SU-DHL-6 (cell line): Measurements from ENCODE around the gene MUC20.

Source experiments
- H2AFZ ChIP-seq: fragments of 200-600 bp; sonication (generic); 2 replicates; pipeline ENCODE4 v1.6.1; 2014; ENCODE audit warnings: low read depth, mild to moderate bottlenecking, moderate library complexity, mixed read lengths, antibody characterized with exemption, low read length; ENCODE audit not compliant: severe bottlenecking
- H3F3A ChIP-seq: fragments of 200-600 bp; shearing (Covaris generic); 2 replicates; pipeline ENCODE4 v1.6.0; 2016; ENCODE audit warnings: antibody characterized with exemption, mild to moderate bottlenecking; ENCODE audit not compliant: insufficient read depth
- H3K27ac ChIP-seq: fragments of 200-600 bp; sonication (generic); 2 replicates; pipeline ENCODE4 v1.5.1; 2016; ENCODE audit warnings: low read depth, mild to moderate bottlenecking, low read length, moderate library complexity, mixed read lengths
- H3K27me3 ChIP-seq: fragments of 200-600 bp; sonication (generic), shearing (Covaris generic); 2 replicates; pipeline ENCODE4 v1.6.0; 2014; ENCODE audit warnings: mild to moderate bottlenecking, low read length
- H3K36me3 ChIP-seq: fragments of 200-600 bp; sonication (generic); 2 replicates; pipeline ENCODE4 v1.6.1; 2014; ENCODE audit warnings: mild to moderate bottlenecking, low read length, mixed read lengths
- H3K4me2 ChIP-seq: fragments of 300-600, 200-600 bp; shearing (Covaris generic), sonication (generic); 2 replicates; pipeline ENCODE4 v1.6.0; 2014; ENCODE audit warnings: low read length, low read depth, mild to moderate bottlenecking; ENCODE audit not compliant: poor library complexity, severe bottlenecking
- H3K4me3 ChIP-seq: fragments of 200-600 bp; sonication (generic); 2 replicates; pipeline ENCODE4 v1.5.1; 2014; ENCODE audit warnings: antibody characterized with exemption, low read length, mild to moderate bottlenecking, mixed read lengths; ENCODE audit not compliant: insufficient read depth, poor library complexity, severe bottlenecking
- H3K79me2 ChIP-seq: fragments of 200-600 bp; sonication (generic); 2 replicates; pipeline ENCODE4 v1.6.1; 2014; ENCODE audit warnings: mild to moderate bottlenecking, low read length, moderate library complexity; ENCODE audit not compliant: insufficient read depth
- H3K9ac ChIP-seq: fragments of 200-600 bp; sonication (generic); 2 replicates; pipeline ENCODE4 v1.7.0; 2014; ENCODE audit warnings: mild to moderate bottlenecking, low read length
- H3K9me2 ChIP-seq: fragments of 200-600 bp; sonication (generic); replicated peaks from 2 replicates; pipeline ENCODE4 v1.6.1; 2014; ENCODE audit warnings: low read length; ENCODE audit not compliant: insufficient read depth
- H3K9me3 ChIP-seq: fragments of 200-600 bp; sonication (generic); 2 replicates; pipeline ENCODE4 v1.6.1; 2014; ENCODE audit warnings: low read length, mixed read lengths; ENCODE audit not compliant: insufficient read depth
- H4K20me1 ChIP-seq: fragments of 200-600 bp; sonication (generic); 2 replicates; pipeline ENCODE4 v1.6.1; 2014; ENCODE audit warnings: low read depth, mild to moderate bottlenecking, antibody characterized with exemption, low read length, moderate library complexity, mixed read lengths
- EZH2phosphoT487 ChIP-seq: fragments of 200-600 bp; sonication (generic), shearing (Covaris generic); conservative IDR thresholded peaks from 2 replicates; pipeline ENCODE4 v1.6.1; 2018; ENCODE audit warnings: mild to moderate bottlenecking, antibody characterized with exemption, low read length, moderate library complexity, mixed read lengths
- TF ChIP-seq, protein P1 (sequence below): fragments of 200-600 bp; sonication (generic); IDR thresholded peaks from one replicate; pipeline ENCODE4 v1.5.1; 2017; ENCODE audit warnings: antibody characterized with exemption, mild to moderate bottlenecking, low read length, moderate library complexity; ENCODE audit not compliant: insufficient read depth, poor library complexity, severe bottlenecking

Gene MUC20

DNA sequence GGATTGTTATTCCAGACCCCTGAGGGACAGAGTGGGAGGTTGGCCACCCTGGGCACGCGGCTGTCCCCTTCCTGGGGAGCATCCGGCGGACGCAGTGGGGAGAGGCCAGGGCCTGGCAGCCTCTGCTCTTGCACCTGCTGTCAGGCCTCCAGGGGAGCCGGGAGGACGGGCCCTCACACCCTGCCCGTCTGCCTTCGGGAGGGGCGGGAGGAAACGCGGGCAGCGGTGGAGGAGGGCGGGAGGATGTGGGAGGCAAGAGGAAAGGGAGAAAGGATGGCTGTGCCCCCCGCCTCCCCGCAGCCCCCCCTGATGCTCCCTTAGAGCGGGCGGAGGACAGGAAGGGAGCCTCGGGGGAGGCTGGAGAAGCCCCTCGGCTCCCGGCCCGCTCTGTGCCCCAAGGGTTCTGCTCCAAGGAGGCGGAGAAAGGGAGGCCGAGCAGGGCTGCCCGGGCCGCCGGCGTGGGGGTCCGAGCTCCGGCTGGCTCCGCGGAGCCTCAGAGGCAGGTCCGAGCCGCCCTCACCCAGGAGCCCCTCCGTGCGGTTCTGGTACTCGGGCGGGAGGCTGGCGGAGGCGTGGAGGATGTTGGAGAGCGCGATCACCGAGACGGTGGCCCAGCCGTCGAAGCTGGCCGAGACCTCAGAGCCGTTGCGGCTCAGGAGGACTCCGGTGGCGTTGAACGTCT, 40.9 kb downstream of the MUC20 start:
- Histone ChIP-seq H3K9ac (no peak overlapping the region), H3K9me3 (no peaks in the 10 kb centered on the region), H4K20me1 (no peaks in the 10 kb centered on the region), H3K27me3 (no peaks in the 10 kb centered on the region), H3K79me2 (no peaks in the 10 kb centered on the region), H3K9me2 (no peaks in the 10 kb centered on the region), H3K27ac (no peak overlapping the region), H3K4me2 (no peak overlapping the region), H3F3A (no peaks in the 10 kb centered on the region), H2AFZ (no peak overlapping the region), H3K36me3 (no peaks in the 10 kb centered on the region), H3K4me3 (no peak overlapping the region)
- no peak for TF ChIP-seq EZH2phosphoT487
- TF ChIP-seq, protein P1, sequence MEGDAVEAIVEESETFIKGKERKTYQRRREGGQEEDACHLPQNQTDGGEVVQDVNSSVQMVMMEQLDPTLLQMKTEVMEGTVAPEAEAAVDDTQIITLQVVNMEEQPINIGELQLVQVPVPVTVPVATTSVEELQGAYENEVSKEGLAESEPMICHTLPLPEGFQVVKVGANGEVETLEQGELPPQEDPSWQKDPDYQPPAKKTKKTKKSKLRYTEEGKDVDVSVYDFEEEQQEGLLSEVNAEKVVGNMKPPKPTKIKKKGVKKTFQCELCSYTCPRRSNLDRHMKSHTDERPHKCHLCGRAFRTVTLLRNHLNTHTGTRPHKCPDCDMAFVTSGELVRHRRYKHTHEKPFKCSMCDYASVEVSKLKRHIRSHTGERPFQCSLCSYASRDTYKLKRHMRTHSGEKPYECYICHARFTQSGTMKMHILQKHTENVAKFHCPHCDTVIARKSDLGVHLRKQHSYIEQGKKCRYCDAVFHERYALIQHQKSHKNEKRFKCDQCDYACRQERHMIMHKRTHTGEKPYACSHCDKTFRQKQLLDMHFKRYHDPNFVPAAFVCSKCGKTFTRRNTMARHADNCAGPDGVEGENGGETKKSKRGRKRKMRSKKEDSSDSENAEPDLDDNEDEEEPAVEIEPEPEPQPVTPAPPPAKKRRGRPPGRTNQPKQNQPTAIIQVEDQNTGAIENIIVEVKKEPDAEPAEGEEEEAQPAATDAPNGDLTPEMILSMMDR, result no peak

DNA sequence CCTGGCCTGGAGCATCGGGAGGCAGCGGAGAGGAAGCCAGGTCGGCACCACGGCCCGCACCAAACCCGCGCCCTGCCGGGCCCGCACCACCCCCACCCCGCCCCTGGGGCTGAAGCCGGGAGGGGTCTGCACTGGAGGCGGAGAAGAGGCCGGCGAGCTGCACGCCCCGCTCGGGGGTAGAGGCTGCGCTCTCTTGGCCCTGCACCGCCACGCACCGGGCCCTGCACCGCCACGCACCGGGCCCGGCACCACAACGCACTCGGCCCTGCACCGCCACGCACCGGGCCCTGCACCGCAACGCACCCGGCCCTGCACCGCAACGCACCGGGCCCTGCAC, 41.4 kb downstream of the MUC20 start:
- no peak for TF ChIP-seq EZH2phosphoT487
- TF ChIP-seq, protein P1, result no peak
- Histone ChIP-seq H3K9me2 (no peaks in the 10 kb centered on the region), H3K36me3 (no peaks in the 10 kb centered on the region), H3K79me2 (no peaks in the 10 kb centered on the region), H2AFZ (no peak overlapping the region), H3K27ac (no peak overlapping the region), H3K9ac (no peak overlapping the region), H4K20me1 (no peaks in the 10 kb centered on the region), H3K4me2 (no peak overlapping the region), H3K27me3 (no peaks in the 10 kb centered on the region), H3K9me3 (no peaks in the 10 kb centered on the region), H3K4me3 (no peak overlapping the region), H3F3A (no peaks in the 10 kb centered on the region)

DNA sequence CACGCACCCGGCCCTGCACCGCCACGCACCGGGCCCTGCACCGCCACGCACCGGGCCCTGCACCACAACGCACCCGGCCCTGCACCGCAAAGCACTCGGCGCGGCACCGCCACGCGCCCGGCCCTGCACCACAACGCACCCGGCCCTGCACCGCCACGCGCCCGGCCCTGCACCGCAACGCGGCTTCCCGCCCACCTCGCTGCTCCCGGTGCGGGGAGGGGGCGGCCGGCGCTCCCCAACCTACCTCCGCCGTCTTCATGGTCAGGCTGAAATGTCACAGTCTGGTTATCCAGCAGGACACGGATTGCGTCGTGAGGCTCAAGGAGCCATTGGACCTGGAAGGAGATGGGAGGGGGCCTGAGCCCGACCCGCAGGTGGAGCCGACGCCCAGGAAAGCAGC, 41.8 kb downstream of the MUC20 start:
- no peak overlapping the region for H2AFZ ChIP-seq
- H3K27me3 ChIP-seq, result no peaks in the 10 kb centered on the region
- TF ChIP-seq, protein P1, result no peak
- no peak for TF ChIP-seq EZH2phosphoT487

More for the DNA sequence above, 41.8 kb downstream of the MUC20 start:
- Histone ChIP-seq H3K9me3 (no peaks in the 10 kb centered on the region), H3K36me3 (no peaks in the 10 kb centered on the region), H3K9ac (no peak overlapping the region), H3K4me2 (no peak overlapping the region), H3F3A (no peaks in the 10 kb centered on the region), H3K4me3 (no peak overlapping the region), H3K79me2 (no peaks in the 10 kb centered on the region), H3K9me2 (no peaks in the 10 kb centered on the region), H3K27ac (no peak overlapping the region), H4K20me1 (no peaks in the 10 kb centered on the region)
